Ovary (tissue), 3 donors: ENCODE data around the gene JPT2.

Experiments
- CTCF ChIP-seq, 3 donors: fragments of 450-650 bp in 2 of 3; fragments of 200-600 bp in 1 of 3; IDR thresholded peaks; one replicate each; pipeline versions ENCODE4 v1.5.1 to v1.8.0; 2016 to 2022; ENCODE audit warnings: antibody characterized with exemption in 3 of 3, mild to moderate bottlenecking in 1 of 3
- POLR2A ChIP-seq: fragments of 450-650 bp; IDR thresholded peaks from one replicate; pipeline ENCODE4 v1.6.1; 2017; ENCODE audit warnings: antibody characterized with exemption, mild to moderate bottlenecking, moderate library complexity
- donor health status: DM: no; HTN: no; CAD: no.

GRCh38 chr16:1651094-1651973 lies 26.7 kb upstream of the JPT2 start:
- TF ChIP-seq POLR2A (no peak), CTCF (IDR thresholded peaks at IDR 0.05) (no peak)
